GM12874 (cell line): ENCODE data around the gene NAA15.

Source experiments
- TF ChIP-seq, protein P1 (sequence below): IDR thresholded peaks from 2 replicates; pipeline ENCODE4 v1.5.1; 2011; ENCODE audit warnings: low read depth, mild to moderate bottlenecking, control low read depth, low read length, moderate library complexity; ENCODE audit not compliant: insufficient read depth

NAA15 gene

DNA sequence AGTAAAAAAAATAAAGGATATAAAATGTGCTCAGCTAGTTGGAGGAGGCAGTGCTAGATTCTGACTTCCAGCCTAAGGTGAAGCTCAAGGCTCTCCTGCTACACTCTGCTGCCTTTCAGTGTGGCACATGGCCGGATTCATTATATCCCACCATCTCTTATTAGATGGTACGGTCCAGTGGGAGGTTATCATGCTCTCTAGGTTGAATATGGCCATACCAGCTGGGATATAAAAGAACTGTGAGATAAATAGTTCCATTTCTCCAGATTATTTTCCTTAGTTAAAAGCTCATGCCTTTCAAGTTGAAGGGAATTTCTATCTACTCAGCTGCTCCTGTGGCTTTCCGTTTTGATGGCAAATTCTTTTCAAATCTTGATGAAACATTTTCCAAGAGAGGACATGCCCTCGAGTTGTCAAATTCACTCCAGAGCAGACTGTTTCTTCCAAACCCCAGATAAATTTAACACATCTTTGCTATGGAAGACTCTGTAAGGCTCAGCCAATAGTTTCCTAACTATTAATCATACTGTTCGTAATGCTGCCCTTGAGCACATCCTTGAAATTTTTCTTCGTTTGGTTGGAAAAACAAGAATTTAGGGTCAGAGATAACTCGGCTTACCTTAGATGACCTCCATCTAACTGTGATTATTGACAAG is 19.1 kb upstream of the NAA15 start:
- TF ChIP-seq, protein P1, sequence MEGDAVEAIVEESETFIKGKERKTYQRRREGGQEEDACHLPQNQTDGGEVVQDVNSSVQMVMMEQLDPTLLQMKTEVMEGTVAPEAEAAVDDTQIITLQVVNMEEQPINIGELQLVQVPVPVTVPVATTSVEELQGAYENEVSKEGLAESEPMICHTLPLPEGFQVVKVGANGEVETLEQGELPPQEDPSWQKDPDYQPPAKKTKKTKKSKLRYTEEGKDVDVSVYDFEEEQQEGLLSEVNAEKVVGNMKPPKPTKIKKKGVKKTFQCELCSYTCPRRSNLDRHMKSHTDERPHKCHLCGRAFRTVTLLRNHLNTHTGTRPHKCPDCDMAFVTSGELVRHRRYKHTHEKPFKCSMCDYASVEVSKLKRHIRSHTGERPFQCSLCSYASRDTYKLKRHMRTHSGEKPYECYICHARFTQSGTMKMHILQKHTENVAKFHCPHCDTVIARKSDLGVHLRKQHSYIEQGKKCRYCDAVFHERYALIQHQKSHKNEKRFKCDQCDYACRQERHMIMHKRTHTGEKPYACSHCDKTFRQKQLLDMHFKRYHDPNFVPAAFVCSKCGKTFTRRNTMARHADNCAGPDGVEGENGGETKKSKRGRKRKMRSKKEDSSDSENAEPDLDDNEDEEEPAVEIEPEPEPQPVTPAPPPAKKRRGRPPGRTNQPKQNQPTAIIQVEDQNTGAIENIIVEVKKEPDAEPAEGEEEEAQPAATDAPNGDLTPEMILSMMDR = no peak

DNA sequence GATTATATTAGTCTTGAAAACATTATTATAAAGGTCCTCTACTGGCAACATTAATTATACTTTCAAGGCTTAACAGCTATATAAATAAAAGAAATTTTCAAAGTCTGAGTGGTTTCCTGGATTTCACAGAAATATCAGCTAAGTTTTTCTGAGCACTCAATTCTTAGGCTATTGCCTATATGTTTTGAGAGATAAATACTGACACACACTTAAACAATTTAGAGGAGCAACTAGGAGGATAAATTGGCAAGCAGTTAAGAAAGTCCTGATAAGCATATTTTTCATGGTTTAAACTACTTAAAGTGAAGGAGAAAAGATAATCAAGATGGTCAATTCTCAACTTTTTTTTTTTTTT is 18.6 kb upstream of the NAA15 start:
- TF ChIP-seq, protein P1 = no peak

DNA sequence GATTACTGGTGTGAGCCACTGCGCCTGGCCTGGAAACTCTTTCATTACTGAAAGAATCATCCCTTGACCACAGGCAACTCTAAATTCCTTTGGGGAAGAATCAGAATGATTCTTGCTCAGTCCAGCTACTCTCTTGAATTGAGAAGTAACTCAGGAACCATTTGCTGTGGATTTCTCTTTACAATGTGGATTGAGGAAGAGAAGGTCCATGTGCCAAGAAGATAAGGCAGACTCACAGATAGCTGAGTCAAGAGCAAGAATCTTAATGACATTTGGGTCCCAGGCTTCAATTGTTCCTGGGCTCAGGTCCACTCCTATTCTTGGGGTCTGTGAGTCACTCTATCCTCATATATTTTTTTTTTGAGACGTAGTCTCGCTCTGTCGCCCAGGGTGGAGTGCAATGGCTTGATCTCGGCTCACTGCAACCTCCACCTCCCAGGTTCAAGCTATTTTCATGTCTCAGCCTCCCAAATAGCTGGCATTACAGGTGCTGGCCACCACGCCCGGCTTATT is 15.1 kb upstream of the NAA15 start:
- TF ChIP-seq, protein P1 = no peak

DNA sequence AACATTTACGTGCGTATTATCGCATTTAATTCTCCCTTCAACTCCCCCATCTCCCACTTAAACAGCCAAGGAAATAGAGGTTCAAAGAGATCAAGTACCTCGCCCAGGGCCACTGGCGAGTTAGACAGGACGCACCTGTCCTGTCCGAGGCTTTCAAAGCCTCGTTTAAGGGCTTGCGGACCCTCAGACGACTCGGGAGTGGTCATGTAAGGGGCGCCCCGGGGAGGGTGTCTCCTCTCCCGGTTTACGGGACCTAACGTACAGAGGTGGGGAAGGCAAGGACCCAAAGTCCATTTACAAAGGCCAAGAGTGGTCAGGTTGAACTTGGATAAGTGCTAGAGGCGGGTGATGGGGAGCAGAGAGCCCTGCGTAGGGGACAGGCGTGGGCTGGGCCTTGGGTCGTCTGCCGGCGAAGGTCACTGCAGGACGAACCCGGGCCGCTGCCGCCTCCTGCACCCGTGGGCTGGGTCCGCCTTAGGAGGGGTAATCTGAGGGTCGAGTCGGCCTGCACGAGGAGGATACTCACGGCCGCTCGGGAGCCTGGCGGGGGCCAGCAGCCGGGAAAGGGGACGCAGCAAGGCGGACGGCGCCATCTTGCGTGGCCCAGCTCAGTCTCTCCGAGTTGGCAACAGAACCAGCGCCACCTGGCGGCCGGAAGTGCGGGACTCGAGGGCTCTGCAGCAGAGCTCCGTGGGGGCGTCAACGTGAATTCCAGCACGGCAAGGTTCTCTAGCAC is 5.9 kb upstream of the NAA15 start:
- TF ChIP-seq, protein P1 = peak; percentile 95

DNA sequence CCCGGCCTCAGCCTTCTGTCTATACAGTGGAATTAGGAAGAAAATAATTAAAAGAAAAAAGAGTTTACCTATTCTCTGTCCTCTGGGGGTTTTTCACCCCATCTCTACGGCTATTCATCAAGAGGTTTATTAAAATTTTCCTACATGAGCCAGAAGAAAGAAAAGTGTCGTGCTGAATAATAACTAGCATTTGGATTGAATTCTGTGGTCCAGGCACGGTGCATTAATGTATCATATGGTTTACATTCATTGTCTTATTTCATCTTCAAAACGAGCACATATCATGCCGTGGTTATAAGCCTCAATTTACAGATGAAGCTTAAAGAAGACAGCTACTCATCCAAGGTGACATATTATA is 5.4 kb upstream of the NAA15 start:
- TF ChIP-seq, protein P1 = no peak

DNA sequence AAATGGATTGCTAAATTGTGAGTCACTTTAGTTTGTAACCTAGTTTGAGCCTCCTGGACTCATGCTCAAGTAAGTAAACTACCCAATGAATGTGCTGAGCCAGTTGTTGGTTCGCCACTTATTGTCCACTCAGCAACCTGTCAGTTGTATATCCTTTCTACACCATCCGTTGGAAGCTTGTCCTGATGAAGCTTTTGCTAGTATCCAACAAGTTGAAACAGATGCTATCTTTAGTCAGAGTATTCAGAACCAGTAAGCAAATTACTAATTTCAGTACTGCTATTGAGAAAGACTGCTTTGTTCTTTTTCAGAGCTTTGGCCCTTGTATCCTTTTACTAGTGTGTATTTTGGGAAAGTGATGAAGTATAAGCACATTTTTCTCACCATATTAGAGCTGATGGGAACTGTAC is 4.3 kb upstream of the NAA15 start:
- TF ChIP-seq, protein P1 = no peak

DNA sequence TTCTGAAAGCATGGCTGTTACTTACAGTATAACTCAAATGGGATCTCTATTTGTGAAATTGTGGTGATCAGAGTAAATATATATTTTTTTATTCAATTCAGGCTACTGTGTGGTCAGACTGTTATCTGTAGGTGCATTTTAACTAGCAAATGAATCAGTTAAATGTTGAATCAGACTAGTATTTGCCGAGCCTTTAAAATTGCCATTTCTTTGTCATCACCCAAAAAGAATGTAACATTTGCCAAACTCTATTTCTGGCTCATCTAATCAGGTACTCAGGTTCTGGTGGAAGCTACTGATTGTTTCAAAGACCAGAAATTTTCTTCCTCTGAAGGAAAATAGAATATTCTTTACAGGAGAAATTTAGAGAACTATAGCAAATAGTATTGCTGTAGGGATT is 1.8 kb upstream of the NAA15 start:
- TF ChIP-seq, protein P1 = no peak
